Astrocyte (in vitro differentiated cells and primary cell): ENCODE data around the gene NCF4.

ENCODE experiments used
- EZH2 ChIP-seq: IDR thresholded peaks from 2 replicates; pipeline ENCODE4 v1.6.1; 2012; ENCODE audit warnings: mild to moderate bottlenecking, low read length, inconsistent platforms; ENCODE audit not compliant: insufficient read depth
- TF ChIP-seq, protein P1 (sequence below): IDR thresholded peaks from 2 replicates; pipeline ENCODE4 v1.5.1; 2011; ENCODE audit warnings: low read depth, mild to moderate bottlenecking, inconsistent platforms, low read length, moderate library complexity; ENCODE audit not compliant: insufficient read depth

DNA sequence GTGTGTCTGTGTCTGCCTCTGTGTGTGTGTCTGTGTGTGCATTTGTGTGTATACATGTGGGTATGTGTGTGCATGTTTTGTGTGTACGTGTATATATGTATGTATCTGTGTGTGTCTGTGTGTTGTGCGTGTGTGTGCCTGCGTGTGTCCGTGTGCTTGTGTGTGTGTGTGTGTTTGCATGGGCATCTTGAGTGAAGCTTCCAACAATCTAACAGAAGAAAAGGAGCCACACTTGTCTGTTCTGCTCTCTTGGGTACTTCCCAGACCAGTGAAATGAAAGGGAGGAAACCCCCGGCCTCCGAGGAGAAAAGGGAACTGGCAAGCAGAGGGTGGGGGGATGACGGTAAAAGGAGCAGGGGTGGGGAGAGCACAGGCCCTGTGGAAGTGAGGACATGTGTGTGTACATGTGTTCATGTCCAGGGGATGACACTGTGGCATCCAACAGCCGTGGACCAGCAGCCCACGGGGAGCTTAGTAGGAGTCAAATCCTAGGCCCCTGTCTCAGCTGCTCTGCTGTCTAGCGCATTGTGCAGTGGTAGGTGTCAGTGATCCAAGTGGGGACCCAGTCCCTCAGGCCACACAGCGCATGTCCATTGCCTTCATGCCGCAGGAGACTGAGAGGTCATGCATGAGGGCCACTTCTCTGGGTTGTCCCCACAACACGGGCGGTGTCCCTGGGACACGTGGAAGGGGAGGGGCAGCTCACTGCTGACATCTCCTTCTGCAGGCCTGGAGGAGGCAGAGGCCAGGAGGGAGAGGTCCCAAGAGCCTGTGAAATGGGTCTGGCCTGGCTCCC, 60.7 kb downstream of the NCF4 start:
- TF ChIP-seq, protein P1, sequence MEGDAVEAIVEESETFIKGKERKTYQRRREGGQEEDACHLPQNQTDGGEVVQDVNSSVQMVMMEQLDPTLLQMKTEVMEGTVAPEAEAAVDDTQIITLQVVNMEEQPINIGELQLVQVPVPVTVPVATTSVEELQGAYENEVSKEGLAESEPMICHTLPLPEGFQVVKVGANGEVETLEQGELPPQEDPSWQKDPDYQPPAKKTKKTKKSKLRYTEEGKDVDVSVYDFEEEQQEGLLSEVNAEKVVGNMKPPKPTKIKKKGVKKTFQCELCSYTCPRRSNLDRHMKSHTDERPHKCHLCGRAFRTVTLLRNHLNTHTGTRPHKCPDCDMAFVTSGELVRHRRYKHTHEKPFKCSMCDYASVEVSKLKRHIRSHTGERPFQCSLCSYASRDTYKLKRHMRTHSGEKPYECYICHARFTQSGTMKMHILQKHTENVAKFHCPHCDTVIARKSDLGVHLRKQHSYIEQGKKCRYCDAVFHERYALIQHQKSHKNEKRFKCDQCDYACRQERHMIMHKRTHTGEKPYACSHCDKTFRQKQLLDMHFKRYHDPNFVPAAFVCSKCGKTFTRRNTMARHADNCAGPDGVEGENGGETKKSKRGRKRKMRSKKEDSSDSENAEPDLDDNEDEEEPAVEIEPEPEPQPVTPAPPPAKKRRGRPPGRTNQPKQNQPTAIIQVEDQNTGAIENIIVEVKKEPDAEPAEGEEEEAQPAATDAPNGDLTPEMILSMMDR: no peak
- TF ChIP-seq EZH2: no peak
